Transverse colon (tissue), 4 donors: Measurements from ENCODE around the gene CELSR1.

Experiments
- CTCF ChIP-seq, 5 experiments: fragments of 200-600 bp in 3 of 5; fragments of 450-650 bp in 2 of 5; sonication (generic) in 3 of 5; IDR thresholded peaks; 1 replicate in 2 of 5; 2 replicates in 3 of 5; pipeline ENCODE4 v1.5.1; 2016 to 2017; ENCODE audit warnings: antibody characterized with exemption in 5 of 5, inconsistent platforms in 3 of 5, mild to moderate bottlenecking in 2 of 5, moderate library complexity in 1 of 5
- POLR2A ChIP-seq: fragments of 450-650 bp; IDR thresholded peaks from one replicate; pipeline ENCODE4 v1.6.1; 2016; ENCODE audit warnings: antibody characterized with exemption, mild to moderate bottlenecking, moderate library complexity
- POLR2AphosphoS5 ChIP-seq, 3 donors: sonication (generic); formaldehyde crosslinking; IDR thresholded peaks; one replicate each; pipeline ENCODE4 v1.6.1; 2016; ENCODE audit warnings: antibody characterized with exemption in 3 of 3

DNA sequence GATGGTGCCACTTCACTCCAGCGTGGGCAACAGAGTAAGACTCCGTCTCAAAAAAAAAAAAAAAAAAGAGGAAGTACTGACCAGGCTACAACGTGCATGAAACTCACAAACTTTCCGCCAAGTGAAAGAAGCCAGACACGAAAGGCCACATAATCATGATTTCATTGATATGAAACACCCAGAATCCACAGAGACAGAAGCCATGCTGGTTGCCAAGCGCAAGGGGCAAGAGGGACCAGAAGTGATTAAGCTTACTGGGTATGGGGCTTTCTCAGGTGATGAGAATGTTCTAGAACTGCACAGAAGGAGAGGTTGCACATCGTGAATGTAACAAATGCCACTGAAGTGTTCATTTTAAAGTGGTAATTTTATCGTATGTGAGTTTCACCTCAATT is 60.9 kb downstream of the CELSR1 start:
- TF ChIP-seq CTCF (IDR thresholded peaks at IDR 0.05), result no peak
- TF ChIP-seq POLR2A, result no peak
- TF ChIP-seq POLR2AphosphoS5 (IDR thresholded peaks at IDR 0.05), result no peak
